ENCODE results near the gene MYO18A.

MYO18A gene

DNA sequence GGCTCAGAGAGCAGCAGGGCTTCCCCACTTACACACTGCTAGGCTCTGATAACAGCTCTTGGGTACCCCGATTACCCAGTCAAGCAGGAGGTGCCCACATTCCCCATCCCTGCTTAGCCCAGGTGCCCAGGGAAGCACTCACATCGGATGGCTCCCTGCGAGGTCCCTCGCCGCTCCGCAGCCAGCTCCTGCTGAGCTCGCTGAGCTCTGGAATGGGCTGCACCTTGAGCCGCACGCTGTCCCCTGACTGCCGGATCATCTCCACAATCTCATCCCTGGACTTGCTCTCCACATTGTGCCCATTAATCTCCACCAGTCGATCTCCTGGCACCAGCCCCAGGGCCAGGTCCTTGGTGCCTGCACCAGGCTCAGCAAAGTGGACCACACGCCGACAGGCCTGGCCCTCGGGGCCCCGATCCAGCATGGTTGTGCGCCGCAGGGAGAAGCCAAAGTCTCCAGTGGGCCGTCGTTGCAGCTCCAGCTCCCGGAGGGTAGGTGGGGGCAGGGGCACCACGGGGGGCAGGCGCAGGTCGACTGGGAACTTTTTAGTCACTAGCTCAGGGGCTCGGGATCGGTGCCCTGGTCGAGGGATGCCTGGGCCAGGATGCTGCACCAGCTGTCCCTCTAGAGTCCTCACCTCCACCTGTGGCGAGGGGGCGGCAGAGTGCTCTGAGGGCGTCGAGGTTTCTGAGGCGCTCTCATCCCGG, 14.2 kb downstream of the MYO18A start:
- DNase-seq (ENCODE audit: low read depth), result no peak
- TF ChIP-seq, protein P1, sequence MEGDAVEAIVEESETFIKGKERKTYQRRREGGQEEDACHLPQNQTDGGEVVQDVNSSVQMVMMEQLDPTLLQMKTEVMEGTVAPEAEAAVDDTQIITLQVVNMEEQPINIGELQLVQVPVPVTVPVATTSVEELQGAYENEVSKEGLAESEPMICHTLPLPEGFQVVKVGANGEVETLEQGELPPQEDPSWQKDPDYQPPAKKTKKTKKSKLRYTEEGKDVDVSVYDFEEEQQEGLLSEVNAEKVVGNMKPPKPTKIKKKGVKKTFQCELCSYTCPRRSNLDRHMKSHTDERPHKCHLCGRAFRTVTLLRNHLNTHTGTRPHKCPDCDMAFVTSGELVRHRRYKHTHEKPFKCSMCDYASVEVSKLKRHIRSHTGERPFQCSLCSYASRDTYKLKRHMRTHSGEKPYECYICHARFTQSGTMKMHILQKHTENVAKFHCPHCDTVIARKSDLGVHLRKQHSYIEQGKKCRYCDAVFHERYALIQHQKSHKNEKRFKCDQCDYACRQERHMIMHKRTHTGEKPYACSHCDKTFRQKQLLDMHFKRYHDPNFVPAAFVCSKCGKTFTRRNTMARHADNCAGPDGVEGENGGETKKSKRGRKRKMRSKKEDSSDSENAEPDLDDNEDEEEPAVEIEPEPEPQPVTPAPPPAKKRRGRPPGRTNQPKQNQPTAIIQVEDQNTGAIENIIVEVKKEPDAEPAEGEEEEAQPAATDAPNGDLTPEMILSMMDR (IDR thresholded peaks at IDR 0.05; ENCODE audit: control insufficient read depth, extremely low read depth, insufficient read depth), result no peak

DNA sequence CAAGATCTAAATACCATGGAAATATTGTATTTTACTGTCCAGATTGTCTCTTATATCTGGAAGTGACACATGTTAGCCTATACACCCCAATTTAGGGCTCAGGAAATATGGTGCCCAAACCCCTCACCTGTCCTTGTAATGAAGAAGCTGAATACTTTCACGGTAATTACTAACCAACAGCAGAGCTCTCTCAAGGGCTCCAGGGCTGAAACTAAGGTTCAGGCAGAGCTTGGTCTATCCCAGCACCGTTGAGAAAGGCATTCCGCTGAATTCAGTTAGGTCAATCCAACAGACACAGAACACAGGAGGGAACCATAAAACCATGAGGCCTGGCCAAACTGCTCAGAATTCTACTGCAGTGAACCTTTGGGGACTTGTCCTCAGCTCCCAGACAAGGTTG, 14.9 kb downstream of the MYO18A start:
- H3K4me3 ChIP-seq (ENCODE audit: low read depth, low read length), result no peak overlapping the region
- TF ChIP-seq, protein P1 (IDR thresholded peaks at IDR 0.05; ENCODE audit: control insufficient read depth, extremely low read depth, insufficient read depth), result no peak

More for the DNA sequence above, 14.2 kb downstream of the MYO18A start:
- no peak overlapping the region for H3K4me3 ChIP-seq (ENCODE audit: low read depth, low read length)

DNA sequence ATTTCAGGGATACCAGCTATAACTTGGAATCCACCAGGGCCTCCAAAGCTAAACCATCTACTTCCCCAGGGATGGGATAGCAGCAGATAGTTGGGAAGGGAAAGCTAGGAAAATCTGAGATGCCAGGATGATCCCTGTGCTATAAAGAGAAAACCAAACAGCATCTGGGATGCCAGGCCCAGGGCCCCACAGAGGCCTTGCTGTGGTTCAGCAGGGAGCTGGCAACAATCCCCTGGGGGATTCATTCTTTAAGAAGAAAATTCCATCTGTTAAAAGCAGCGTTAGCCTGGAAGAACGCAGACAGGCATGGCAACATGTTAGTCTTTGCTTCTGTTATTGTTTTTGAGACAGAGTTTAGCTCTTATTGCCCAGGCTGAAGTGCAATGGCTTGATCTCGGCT, 16.6 kb downstream of the MYO18A start:
- H3K4me3 ChIP-seq (ENCODE audit: low read depth, low read length), result no peak overlapping the region
- DNase-seq (ENCODE audit: low read depth), result no peak
- TF ChIP-seq, protein P1 (IDR thresholded peaks at IDR 0.05; ENCODE audit: control insufficient read depth, extremely low read depth, insufficient read depth), result no peak

More for the DNA sequence above, 14.9 kb downstream of the MYO18A start:
- DNase-seq (ENCODE audit: low read depth), result no peak

DNA sequence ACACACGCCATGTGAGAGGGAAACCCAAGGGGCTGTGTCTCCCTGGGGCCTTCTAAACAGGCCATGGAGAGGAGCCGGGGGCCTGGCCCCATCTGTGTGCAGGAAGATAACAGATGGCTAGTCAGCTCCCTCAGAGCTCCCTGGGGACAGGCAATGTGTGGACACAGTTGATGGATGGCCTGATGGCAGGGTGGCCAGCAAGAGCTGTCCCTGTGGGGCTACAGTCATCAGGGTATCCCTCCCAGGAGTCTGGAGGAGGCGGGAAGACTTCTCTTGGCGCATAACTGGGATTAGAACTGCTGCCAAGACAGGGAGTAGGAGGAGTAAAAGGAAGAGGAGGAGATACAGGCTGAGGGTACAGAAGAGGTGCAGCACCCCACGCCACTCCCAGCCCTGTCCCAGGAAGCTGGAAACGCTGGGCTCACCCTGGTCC, 17.3 kb downstream of the MYO18A start:
- no peak for DNase-seq (ENCODE audit: low read depth)
- TF ChIP-seq, protein P1 (IDR thresholded peaks at IDR 0.05; ENCODE audit: control insufficient read depth, extremely low read depth, insufficient read depth), result no peak
- no peak overlapping the region for H3K4me3 ChIP-seq (ENCODE audit: low read depth, low read length)

DNA sequence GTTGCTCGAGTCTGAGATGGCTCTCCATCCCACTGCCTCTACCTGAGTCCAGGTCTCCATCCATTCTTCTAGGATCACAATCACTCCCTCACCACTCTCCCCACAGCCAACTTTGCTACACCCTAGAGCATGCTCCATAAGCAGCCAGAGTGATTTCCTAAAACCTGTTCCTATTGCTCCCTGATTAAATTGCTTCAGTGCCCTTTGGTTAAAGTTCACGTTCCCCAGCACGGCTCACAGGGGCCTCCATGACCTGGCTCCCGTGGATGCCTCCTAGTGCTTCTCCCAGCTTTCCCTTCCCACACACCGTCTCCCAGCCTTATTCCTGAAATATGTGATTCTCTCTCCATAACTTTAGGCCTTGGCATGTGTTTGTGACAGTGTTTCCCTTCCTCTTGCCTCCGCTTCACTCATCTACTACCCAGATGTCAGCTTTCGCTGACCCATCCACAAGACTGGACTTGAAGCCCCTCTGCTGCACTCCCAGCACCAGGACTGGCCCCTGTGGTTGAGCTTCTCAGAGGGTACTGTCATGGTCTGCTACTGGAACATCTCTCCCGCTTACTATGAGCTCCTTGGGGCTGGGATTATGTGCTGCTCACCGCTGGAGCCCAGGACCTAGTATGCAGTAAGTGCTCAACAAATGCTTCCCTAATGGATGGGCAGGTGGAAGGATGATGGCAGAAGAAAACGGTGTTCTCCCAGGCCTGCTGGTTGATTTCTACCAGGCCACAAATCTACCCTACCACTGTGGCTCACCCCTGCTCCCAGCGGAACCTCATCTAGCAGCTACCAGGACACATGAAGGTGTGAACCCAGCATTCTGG, 17.9 kb downstream of the MYO18A start:
- DNase-seq (ENCODE audit: low read depth), result no peak
- no peak overlapping the region for H3K4me3 ChIP-seq (ENCODE audit: low read depth, low read length)
- TF ChIP-seq, protein P1 (IDR thresholded peaks at IDR 0.05; ENCODE audit: control insufficient read depth, extremely low read depth, insufficient read depth), result no peak

DNA sequence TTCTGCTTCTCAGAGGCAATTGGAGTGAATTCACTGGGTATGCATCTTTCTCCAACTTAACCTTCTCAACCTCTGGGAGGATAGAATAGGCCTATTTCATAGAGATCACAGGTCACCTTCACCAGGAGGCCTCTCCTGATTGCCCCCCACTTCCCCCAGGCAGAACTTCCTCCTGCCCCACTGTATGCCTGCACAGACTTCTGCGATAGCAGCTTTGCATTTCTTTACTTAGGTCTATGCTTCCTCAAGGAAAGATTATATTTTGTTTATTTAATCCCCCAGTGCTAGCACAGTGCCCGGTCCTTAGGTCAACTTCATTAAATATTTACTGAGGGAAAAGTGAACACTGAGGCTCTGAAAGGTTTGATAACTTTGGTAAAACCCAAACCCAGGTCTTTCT, 19.9 kb downstream of the MYO18A start:
- peak overlapping the region; percentile 16; the same call in 1 of the 2 replicates for H3K4me3 ChIP-seq (ENCODE audit: low read depth, low read length)
- TF ChIP-seq, protein P1 (IDR thresholded peaks at IDR 0.05; ENCODE audit: control insufficient read depth, extremely low read depth, insufficient read depth), result no peak
- no peak for DNase-seq (ENCODE audit: low read depth)

Data from LNCaP clone FGC (cell line).